BJ (cell line): Measurements from ENCODE around the gene FAM9C. TPM values are rescaled to one million over a fixed set of nuclear protein-coding genes. Genes with fewer than 3 reads are reported as not detected.
"Not testable (repeated sequence)": the region's sequence is repeated elsewhere in the genome, so short reads cannot be mapped to it uniquely, and the experiment has no call there.

Source experiments
- CTCF ChIA-PET: fragments of 350-600 bp; formaldehyde crosslinking; extraction: SDS; loops from one replicate; lab custom pipeline; 2021; ENCODE audit warnings: antibody characterized with exemption, inconsistent platforms; lab: Yijun Ruan, JAX
- POLR2A ChIA-PET: fragments of 300-600 bp; sonication (Branson Sonifier 250); formaldehyde crosslinking; extraction: SDS; loops from one replicate; lab custom pipeline; 2021; ENCODE audit warnings: antibody characterized with exemption; lab: Charles Lee
- DNase-seq: peaks from one replicate; pipeline ENCODE4 v3.0.0-alpha.2; 2011; ENCODE audit warnings: low read depth
- H3K27me3 ChIP-seq: 2 replicates; pipeline ENCODE4 v1.6.0; 2011; ENCODE audit warnings: low read length; ENCODE audit not compliant: control insufficient read depth, insufficient read depth
- H3K36me3 ChIP-seq: 2 replicates; pipeline ENCODE4 v1.5.1; 2011; ENCODE audit warnings: low read length; ENCODE audit not compliant: control insufficient read depth, insufficient read depth
- H3K4me3 ChIP-seq: 2 replicates; pipeline ENCODE4 v1.5.1; 2011; ENCODE audit warnings: low read depth, mild to moderate bottlenecking, control low read depth, low read length
- polyA plus RNA-seq: library from polyadenylated mRNA; depleted of rRNA; stranded (reverse); fragments of >200 nt; gene quantifications from 2 replicates; pipeline ENCODE4 v1.2.3, GENCODE V29; 2011
- TF ChIP-seq, protein P1 (sequence below): IDR thresholded peaks from 2 replicates; pipeline ENCODE4 v1.5.1; 2011; ENCODE audit warnings: low read depth, mild to moderate bottlenecking, control low read depth, inconsistent platforms, low read length, moderate library complexity; ENCODE audit not compliant: insufficient read depth

Gene FAM9C
- polyA plus RNA-seq, 1 experiment, result not detected

DNA sequence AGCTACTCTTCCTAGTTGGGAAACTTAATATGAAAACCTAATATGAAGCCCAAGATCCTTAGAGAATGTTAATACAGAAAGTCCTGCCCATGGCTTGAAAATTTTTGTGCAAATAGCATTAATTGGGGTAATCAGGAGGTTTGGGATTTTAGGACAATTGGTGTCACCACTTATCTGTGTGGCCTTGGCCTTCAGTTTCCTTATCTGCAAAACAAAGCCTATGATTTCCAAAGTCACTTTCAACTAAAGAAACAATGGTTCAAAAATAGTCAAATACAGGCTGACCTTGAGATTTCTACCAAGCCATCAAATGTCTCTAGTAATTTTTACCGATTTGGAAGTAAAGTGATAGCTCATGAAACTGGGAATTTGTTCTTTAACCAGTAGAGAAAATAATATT is 40.2 kb upstream of the FAM9C start:
- DNase-seq, result no peak
- POLR2A ChIA-PET, result no interaction called here
- TF ChIP-seq, protein P1, sequence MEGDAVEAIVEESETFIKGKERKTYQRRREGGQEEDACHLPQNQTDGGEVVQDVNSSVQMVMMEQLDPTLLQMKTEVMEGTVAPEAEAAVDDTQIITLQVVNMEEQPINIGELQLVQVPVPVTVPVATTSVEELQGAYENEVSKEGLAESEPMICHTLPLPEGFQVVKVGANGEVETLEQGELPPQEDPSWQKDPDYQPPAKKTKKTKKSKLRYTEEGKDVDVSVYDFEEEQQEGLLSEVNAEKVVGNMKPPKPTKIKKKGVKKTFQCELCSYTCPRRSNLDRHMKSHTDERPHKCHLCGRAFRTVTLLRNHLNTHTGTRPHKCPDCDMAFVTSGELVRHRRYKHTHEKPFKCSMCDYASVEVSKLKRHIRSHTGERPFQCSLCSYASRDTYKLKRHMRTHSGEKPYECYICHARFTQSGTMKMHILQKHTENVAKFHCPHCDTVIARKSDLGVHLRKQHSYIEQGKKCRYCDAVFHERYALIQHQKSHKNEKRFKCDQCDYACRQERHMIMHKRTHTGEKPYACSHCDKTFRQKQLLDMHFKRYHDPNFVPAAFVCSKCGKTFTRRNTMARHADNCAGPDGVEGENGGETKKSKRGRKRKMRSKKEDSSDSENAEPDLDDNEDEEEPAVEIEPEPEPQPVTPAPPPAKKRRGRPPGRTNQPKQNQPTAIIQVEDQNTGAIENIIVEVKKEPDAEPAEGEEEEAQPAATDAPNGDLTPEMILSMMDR, result no peak
- no peaks in the 10 kb centered on the region for H3K27me3 ChIP-seq
- CTCF ChIA-PET, result no interaction called here
- no peak overlapping the region for H3K4me3 ChIP-seq
- H3K36me3 ChIP-seq, result no peaks in the 10 kb centered on the region

DNA sequence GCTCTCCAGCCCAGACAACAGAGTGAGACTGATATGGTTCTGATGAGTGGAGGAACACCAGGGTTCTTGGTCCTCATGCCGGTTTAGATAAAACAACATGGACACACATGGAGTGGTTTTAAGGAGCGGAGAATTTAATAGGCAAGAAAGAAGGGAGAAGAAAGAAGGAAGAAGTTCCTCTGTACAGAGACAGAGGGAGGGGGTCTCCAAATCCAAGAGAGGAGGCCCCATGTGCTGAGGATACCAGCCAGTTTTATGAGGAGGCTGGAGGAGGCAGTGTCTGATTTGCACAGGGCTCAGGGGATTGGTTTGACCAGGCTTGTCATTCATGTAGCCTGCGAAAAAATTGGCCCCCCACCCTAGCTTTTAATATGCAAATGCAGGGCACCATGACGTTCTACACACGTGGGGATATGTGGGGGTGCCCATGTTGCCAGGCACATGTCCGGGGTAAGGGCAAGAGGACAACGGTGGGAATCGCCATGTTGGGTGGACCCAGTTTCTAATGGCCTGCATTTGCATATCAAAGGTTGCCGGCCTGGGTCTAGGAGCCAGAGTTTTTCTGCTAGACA is 39.4 kb upstream of the FAM9C start:
- CTCF ChIA-PET, H3K36me3 ChIP-seq, H3K4me3 ChIP-seq, H3K27me3 ChIP-seq, POLR2A ChIA-PET, DNase-seq: not testable (repeated sequence)

DNA sequence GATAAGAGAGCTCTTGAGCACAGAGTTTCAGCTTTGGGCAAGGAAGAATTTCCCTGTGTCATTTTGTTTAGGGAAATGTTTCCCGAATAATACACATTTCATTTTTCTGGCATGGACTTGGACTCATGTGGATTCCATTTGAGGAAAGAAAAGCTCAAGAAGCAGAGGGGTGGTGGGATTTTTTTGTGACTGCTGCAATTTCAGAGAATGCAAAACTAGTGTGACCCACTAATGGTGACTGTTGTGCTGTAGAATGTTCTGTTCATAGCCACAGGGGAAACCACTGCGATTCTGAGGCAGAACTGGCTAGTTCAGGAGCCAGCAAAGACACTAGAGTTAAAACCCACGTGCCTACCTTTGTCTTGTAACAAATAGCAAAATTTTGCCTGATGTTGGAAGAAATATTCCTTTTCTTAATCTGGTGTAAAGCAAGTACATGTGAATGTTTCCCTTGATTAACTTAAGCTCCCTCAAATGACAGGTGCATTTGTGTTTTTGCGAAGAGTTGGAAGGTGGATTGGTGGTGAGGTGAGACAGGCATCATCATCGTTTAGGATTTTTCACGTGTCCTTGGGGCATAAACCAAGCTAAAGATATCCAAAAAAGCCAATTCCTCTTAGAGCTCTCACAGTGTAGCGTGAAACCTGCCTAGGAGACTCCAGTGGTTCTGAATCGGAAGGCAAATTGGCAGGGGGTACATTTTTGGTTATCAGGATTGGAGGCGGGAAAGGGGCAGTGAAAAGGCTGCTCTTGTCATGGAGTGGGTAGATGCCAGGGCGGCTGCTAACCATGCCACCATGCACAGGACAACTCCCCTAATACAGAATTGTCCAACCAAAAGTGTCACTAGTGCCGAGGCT is 38.0 kb upstream of the FAM9C start:
- DNase-seq, result no peak
- POLR2A ChIA-PET, result no interaction called here
- CTCF ChIA-PET, result interaction anchor here (0.6 kb wide), 1 partner anchor 122 kb away, joined by 3 read pairs; no protein-coding TSS in a partner anchor
- Histone ChIP-seq H3K36me3 (no peaks in the 10 kb centered on the region), H3K27me3 (no peaks in the 10 kb centered on the region), H3K4me3 (no peak overlapping the region)
- TF ChIP-seq, protein P1, result no peak

DNA sequence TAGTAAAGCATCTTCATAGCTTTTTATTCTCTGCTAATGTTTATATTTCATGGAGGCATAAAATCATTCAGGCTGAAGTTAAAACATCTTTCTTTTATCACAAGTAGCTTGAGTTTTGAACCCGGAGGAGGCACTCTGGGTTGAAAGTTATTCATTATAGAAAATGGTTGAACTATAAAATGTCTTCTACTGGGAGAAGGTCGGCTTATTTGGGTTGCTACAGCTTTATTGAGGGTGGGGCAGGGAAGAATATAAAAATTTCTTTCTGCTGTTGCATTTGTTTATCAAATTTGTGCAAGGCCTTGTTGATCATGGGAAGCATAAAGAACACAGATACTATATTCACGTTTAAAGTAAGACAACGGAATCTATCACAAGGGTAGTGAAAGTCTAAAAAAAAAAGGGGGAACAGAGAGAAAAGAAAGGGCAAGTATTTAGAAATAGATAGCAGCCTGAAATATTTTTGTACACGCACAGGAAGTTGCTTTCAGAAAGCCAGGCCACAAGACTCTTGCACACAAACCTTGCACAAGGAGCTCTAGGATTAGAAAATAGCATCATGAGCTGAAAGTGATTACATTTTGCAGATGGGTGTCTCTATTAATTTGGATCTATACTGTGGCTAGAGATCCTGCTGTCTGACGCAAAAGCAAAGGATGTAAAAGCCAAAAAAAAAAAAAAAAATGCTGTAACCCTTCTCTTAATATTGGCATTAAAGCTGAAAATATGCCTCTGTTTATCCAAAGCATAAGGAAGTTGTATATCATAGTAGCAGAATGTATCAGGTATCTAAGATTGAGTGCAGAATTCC is 37.2 kb upstream of the FAM9C start:
- TF ChIP-seq, protein P1, result no peak
- no peaks in the 10 kb centered on the region for H3K36me3 ChIP-seq
- DNase-seq, result no peak
- POLR2A ChIA-PET, result interaction anchor here (0.6 kb wide), 1 partner anchor 21 kb away, joined by 9 read pairs; no protein-coding TSS in a partner anchor
- CTCF ChIA-PET, result interaction anchor here (0.6 kb wide), 1 partner anchor 123 kb away, joined by 3 read pairs; no protein-coding TSS in a partner anchor
- H3K27me3 ChIP-seq, result no peaks in the 10 kb centered on the region
- H3K4me3 ChIP-seq, result no peak overlapping the region

DNA sequence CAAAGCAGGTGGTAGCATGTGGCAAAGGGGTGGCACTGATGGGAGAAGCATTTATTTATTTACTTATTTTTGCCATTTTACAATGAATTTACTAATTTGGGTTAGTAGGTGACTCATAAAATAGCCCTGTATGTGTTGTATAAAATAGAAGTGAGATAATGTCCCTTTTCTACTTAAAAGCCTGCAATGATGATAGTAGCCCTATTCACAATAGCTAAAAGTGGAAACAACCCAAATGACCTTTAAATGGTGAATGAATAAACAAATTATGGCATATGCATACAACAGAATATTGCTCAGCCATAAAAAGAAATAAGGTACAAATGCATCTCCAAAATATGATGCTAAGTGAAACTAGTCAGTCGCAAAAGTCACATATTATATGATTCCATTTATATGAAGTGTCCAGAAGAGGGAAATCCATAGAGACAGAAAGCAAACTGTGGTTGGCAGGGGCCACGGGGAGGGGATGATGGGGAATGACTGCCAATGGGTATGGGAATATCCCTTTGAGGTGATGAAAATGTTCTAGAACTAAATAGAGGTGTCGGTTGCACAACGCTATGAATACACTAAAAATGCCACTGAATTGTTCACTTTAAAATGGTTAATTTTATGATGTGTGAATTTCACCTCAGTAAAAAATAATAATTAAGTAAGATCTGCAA is 35.8 kb upstream of the FAM9C start:
- no peaks in the 10 kb centered on the region for H3K27me3 ChIP-seq
- TF ChIP-seq, protein P1, result no peak
- DNase-seq, result no peak
- no peaks in the 10 kb centered on the region for H3K36me3 ChIP-seq
- no peak overlapping the region for H3K4me3 ChIP-seq
- ChIA-PET CTCF (no interaction called here), POLR2A (no interaction called here)
